Kidney epithelial cell (primary cell): ENCODE data around the gene IL22RA2. TPM values are rescaled to one million over a fixed set of nuclear protein-coding genes. Genes with fewer than 3 reads are reported as not detected.

ENCODE experiments used
- DNase-seq: peaks from one replicate; pipeline ENCODE4 v3.0.0-alpha.2; 2010; ENCODE audit warnings: low read depth
- H3K27me3 ChIP-seq: 2 replicates; pipeline ENCODE4 v1.6.0; 2011; ENCODE audit warnings: low read length; ENCODE audit not compliant: control insufficient read depth, insufficient read depth
- H3K36me3 ChIP-seq: 2 replicates; pipeline ENCODE4 v1.5.1; 2011; ENCODE audit warnings: low read length; ENCODE audit not compliant: control insufficient read depth, insufficient read depth
- H3K4me3 ChIP-seq: 2 replicates; pipeline ENCODE4 v1.5.1; 2011; ENCODE audit warnings: low read depth, mild to moderate bottlenecking, control low read depth, low read length
- total RNA-seq: library from RNA; depleted of rRNA; stranded (reverse); fragments of >200 nt; gene quantifications from 2 replicates; pipeline ENCODE4 v1.2.3, GENCODE V29; 2015
- TF ChIP-seq, protein P1 (sequence below): IDR thresholded peaks from 2 replicates; pipeline ENCODE4 v1.5.1; 2011; ENCODE audit warnings: mild to moderate bottlenecking, moderate library complexity, low read length, control low read depth, inconsistent platforms; ENCODE audit not compliant: insufficient read depth, poor library complexity, severe bottlenecking

Gene IL22RA2
- total RNA-seq, 1 donor from 2014 or later = not detected

DNA sequence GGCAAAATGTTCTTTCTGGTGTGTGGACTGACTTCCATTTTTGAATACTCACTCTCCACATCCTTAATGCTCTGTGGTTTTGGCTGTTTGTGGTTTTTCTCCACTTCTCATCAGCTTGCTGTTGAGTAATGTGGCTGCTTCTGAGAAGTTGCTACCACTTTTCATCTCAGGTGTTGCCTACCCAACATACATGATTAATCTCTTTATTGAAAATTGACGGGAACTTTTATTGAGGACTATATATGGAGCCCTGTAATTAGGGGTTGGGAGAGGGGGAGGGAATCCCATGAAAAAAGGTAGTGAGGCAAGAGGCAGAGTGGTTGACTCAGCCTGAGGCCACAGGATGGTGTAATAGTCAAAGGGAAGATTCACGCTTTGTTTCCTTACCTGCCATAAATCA is 17.6 kb downstream of the IL22RA2 start:
- no peak for DNase-seq
- H3K4me3 ChIP-seq = no peak overlapping the region
- TF ChIP-seq, protein P1, sequence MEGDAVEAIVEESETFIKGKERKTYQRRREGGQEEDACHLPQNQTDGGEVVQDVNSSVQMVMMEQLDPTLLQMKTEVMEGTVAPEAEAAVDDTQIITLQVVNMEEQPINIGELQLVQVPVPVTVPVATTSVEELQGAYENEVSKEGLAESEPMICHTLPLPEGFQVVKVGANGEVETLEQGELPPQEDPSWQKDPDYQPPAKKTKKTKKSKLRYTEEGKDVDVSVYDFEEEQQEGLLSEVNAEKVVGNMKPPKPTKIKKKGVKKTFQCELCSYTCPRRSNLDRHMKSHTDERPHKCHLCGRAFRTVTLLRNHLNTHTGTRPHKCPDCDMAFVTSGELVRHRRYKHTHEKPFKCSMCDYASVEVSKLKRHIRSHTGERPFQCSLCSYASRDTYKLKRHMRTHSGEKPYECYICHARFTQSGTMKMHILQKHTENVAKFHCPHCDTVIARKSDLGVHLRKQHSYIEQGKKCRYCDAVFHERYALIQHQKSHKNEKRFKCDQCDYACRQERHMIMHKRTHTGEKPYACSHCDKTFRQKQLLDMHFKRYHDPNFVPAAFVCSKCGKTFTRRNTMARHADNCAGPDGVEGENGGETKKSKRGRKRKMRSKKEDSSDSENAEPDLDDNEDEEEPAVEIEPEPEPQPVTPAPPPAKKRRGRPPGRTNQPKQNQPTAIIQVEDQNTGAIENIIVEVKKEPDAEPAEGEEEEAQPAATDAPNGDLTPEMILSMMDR = no peak
- H3K36me3 ChIP-seq = no peaks in the 10 kb centered on the region
- H3K27me3 ChIP-seq = no peaks in the 10 kb centered on the region

DNA sequence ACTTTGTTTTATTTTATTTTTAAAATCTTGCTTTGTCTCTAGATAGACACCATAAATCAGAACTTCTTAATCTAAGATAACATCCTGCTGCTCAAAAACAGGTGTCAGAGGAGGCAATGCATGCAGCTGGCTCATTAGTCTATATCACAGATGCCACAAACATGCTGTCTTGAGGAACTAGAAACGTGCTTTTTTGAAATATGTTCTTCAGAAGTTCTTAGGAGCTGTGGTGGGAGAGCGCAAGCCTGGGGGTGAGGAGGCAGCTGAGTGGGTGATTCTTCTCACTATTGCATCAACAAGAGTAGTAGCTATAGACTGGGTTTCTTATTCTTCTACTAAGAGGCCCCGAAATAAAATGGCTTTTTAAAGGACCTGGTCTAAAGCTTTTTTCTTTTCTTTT is 23.4 kb downstream of the IL22RA2 start:
- Histone ChIP-seq H3K27me3 (no peaks in the 10 kb centered on the region), H3K36me3 (no peaks in the 10 kb centered on the region), H3K4me3 (no peak overlapping the region)
- TF ChIP-seq, protein P1 = no peak
- no peak for DNase-seq

DNA sequence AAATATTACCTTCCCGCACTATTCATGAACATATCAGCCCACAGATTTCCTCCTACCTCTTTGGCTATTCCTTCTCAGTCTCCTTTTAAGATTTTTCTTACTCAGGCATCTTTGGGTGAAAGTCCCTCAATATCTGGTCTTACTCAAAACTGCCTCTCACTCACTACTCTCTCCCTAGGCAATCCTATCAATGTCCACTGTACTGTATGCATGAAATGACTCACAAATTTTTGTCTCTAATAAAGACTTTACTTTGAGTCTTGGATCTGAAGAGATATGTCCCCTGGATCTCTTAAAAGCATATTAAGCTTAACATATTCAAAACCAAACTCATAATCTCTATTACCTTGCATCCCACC is 24.4 kb downstream of the IL22RA2 start:
- Histone ChIP-seq H3K36me3 (no peaks in the 10 kb centered on the region), H3K27me3 (no peaks in the 10 kb centered on the region), H3K4me3 (no peak overlapping the region)
- TF ChIP-seq, protein P1 = no peak
- no peak for DNase-seq

DNA sequence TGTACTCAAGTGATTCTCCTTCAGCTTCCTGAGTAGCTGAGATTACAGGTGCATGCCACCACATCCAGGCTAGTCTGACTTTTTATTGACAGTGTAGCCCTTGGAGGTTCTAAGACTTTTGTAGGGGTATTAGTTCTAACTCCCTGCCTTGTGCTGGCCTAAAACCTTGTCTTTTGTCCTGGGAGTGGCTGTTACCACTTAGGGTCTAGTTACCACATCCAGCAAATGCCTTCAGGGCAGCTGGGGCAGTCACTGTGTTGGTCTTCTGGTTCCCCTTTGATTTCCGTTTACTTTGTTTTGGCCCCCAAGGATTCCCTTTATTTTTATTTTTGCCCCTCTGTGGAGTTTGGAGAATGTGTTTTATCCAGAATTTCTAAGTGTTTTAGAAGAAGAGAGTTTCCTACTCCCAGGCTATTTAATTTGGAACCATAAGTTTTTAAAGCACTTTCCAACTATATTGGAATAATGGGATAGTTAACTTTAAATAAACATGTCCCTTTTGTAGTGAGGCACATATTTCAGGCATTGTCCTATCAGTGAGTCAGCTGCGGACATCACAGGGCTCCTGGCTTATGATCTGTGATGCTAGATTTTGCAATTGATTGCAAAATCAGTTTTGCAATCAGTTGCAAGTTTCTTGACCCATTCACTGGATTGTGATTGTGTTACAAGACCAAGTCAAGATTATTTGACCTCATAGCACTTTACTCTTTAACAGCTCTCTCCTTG is 25.0 kb downstream of the IL22RA2 start:
- TF ChIP-seq, protein P1 = no peak
- Histone ChIP-seq H3K36me3 (no peaks in the 10 kb centered on the region), H3K27me3 (no peaks in the 10 kb centered on the region), H3K4me3 (no peak overlapping the region)
- no peak for DNase-seq

DNA sequence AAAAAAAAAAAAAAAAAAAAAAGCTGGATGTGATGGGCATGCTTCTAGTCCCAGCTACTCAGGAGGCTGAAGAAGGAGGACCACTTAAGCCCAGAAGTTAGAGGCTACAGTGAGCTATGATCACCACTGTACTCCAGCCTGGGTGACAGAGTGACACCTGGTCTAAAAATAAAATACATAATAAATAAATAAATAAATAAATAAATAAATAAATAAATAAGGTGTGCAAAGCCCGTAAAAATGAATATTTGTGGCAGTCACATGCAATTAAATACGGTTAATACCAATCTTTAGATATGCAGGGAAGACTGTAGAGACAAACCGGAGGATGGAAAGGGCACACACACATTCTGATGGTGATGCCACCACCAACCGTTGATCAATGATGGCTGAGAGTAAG is 26.2 kb downstream of the IL22RA2 start:
- H3K27me3 ChIP-seq = no peaks in the 10 kb centered on the region
- no peaks in the 10 kb centered on the region for H3K36me3 ChIP-seq
- TF ChIP-seq, protein P1 = no peak
- no peak overlapping the region for H3K4me3 ChIP-seq
- no peak for DNase-seq

DNA sequence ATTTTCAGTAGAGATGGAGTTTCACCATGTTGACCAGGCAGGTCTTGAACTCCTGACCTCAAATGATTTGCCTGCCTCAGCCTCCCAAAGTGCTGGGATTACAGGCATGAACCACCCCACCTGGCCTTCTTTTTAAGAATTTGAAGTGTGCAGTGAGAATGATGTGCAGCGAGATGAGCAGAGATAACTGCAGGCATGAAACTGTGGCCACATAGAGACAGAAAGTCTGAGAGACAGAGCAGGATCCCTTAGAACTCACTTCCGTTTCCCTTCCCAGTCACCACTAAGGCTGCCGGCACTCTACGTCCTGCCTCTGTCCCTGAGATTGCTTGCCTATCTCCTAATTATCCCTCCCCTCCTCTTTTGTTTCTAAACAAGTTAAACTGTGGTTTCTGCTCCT is 27.2 kb downstream of the IL22RA2 start:
- Histone ChIP-seq H3K36me3 (no peaks in the 10 kb centered on the region), H3K4me3 (no peak overlapping the region), H3K27me3 (no peaks in the 10 kb centered on the region)
- TF ChIP-seq, protein P1 = no peak
- DNase-seq = no peak
